Activated CD8-positive, alpha-beta memory T cell treated with anti-CD3 and anti-CD28 coated beads for 36 hours (primary cell): ENCODE data around the gene KCNJ14. TPM values are rescaled to one million over a fixed set of nuclear protein-coding genes. Genes with fewer than 3 reads are reported as not detected.

Source experiments
- CTCF ChIA-PET: fragments of 350-600 bp; sonication (Branson Sonifier 250); formaldehyde crosslinking; loops from one replicate; lab custom pipeline; 2021; ENCODE audit warnings: antibody characterized with exemption; lab: Charles Lee
- POLR2A ChIA-PET: fragments of 350-600 bp; sonication (Branson Sonifier 250); formaldehyde crosslinking; loops from one replicate; lab custom pipeline; 2021; ENCODE audit warnings: antibody characterized with exemption; lab: Charles Lee
- total RNA-seq, 2 experiments: library from RNA; stranded (reverse); gene quantifications; one replicate each; pipeline ENCODE4 v1.2.3, GENCODE V29; 2021

The KCNJ14 gene
- total RNA-seq, 2 experiments from 2014 or later, result 1.6 TPM

GRCh38 chr19:48493718-48494401 is 38.5 kb downstream of the KCNJ14 start:
- ChIA-PET CTCF (interaction anchor here (0.6 to 1.8 kb wide), 3 partner anchors 12 to 157 kb away, joined by 3 to 8 read pairs (median 7); no protein-coding TSS in a partner anchor), POLR2A (interaction anchor here (0.6 kb wide), 2 partner anchors 124 to 1895 kb away, joined by 3 to 4 read pairs; no protein-coding TSS in a partner anchor)

GRCh38 chr19:48495396-48495795 is 40.0 kb downstream of the KCNJ14 start:
- CTCF ChIA-PET, result interaction anchor here (1.4 to 1.6 kb wide), 2 partner anchors 12 to 94 kb away, joined by 3 to 4 read pairs; no protein-coding TSS in a partner anchor
- POLR2A ChIA-PET, result no interaction called here

- ChIA-PET POLR2A (interaction anchor here (0.5 kb wide), 1 partner anchor 84 kb away, joined by 8 read pairs; no protein-coding TSS in a partner anchor), CTCF (interaction anchor here (1.0 to 1.6 kb wide), 2 partner anchors 10 to 87 kb away, joined by 3 read pairs; no protein-coding TSS in a partner anchor)
These were observed 41.8 kb downstream of the KCNJ14 start for GRCh38 chr19:48496959-48497727.

- ChIA-PET CTCF (no interaction called here), POLR2A (interaction anchor here (0.5 kb wide), 1 partner anchor 83 kb away, joined by 8 read pairs; no protein-coding TSS in a partner anchor)
These were observed 42.6 kb downstream of the KCNJ14 start for GRCh38 chr19:48497728-48498594.

- CTCF ChIA-PET, result no interaction called here
- POLR2A ChIA-PET, result no interaction called here
These were observed 43.4 kb downstream of the KCNJ14 start for GRCh38 chr19:48498595-48499311.

GRCh38 chr19:48499316-48500090 is 44.1 kb downstream of the KCNJ14 start:
- POLR2A ChIA-PET, result no interaction called here
- CTCF ChIA-PET, result interaction anchor here (1.6 kb wide), 1 partner anchor 90 kb away, joined by 3 read pairs; no protein-coding TSS in a partner anchor

- ChIA-PET POLR2A (no interaction called here), CTCF (interaction anchor here (1.6 to 1.7 kb wide), 2 partner anchors 11 to 89 kb away, joined by 3 to 11 read pairs; no protein-coding TSS in a partner anchor)
These were observed 45.6 kb downstream of the KCNJ14 start for GRCh38 chr19:48500830-48501493.

GRCh38 chr19:48501494-48502349 is 46.3 kb downstream of the KCNJ14 start:
- ChIA-PET CTCF (interaction anchor here (0.5 to 1.7 kb wide), 6 partner anchors 12 to 110 kb away, joined by 3 to 11 read pairs (median 4); partner anchors contain the start of gene KDELR1), POLR2A (interaction anchor here (1.0 kb wide), 1 partner anchor 119 kb away, joined by 4 read pairs; no protein-coding TSS in a partner anchor)

- ChIA-PET CTCF (interaction anchor here (0.5 to 1.2 kb wide), 5 partner anchors 11 to 111 kb away, joined by 3 to 7 read pairs (median 3); partner anchors contain the start of gene KDELR1), POLR2A (interaction anchor here (1.0 kb wide), 1 partner anchor 118 kb away, joined by 4 read pairs; no protein-coding TSS in a partner anchor)
These were observed 47.1 kb downstream of the KCNJ14 start for GRCh38 chr19:48502350-48503018.

- ChIA-PET CTCF (interaction anchor here (0.6 to 3.7 kb wide), 19 partner anchors 12 to 337 kb away, joined by 3 to 25 read pairs (median 3); no protein-coding TSS in a partner anchor), POLR2A (no interaction called here)
These were observed 50.9 kb downstream of the KCNJ14 start for GRCh38 chr19:48506138-48506733.

GRCh38 chr19:48507911-48508439 is 52.6 kb downstream of the KCNJ14 start:
- ChIA-PET CTCF (interaction anchor here (1.0 to 3.7 kb wide), 6 partner anchors 8 to 101 kb away, joined by 3 to 25 read pairs (median 10); no protein-coding TSS in a partner anchor), POLR2A (interaction anchor here (0.5 to 0.8 kb wide), 2 partner anchors 76 to 236 kb away, joined by 3 to 5 read pairs; no protein-coding TSS in a partner anchor)

GRCh38 chr19:48508729-48509411 is 53.5 kb downstream of the KCNJ14 start:
- CTCF ChIA-PET, result interaction anchor here (1.1 to 3.7 kb wide), 3 partner anchors 19 to 81 kb away, joined by 4 to 16 read pairs (median 15); no protein-coding TSS in a partner anchor
- POLR2A ChIA-PET, result no interaction called here

- POLR2A ChIA-PET, result no interaction called here
- CTCF ChIA-PET, result interaction anchor here (1.1 to 3.7 kb wide), 3 partner anchors 20 to 80 kb away, joined by 4 to 16 read pairs (median 15); no protein-coding TSS in a partner anchor
These were observed 54.3 kb downstream of the KCNJ14 start for GRCh38 chr19:48509467-48510194.
